ENCODE measurements around the gene U2SURP.
"Not testable (repeated sequence)": the region's sequence is repeated elsewhere in the genome, so short reads cannot be mapped to it uniquely, and the experiment has no call there.

Gene U2SURP

GRCh38 chr3:143071776-143072175, 70.4 kb downstream of the U2SURP start:
- DNase-seq (ENCODE audit: low read depth): no peak

DNA sequence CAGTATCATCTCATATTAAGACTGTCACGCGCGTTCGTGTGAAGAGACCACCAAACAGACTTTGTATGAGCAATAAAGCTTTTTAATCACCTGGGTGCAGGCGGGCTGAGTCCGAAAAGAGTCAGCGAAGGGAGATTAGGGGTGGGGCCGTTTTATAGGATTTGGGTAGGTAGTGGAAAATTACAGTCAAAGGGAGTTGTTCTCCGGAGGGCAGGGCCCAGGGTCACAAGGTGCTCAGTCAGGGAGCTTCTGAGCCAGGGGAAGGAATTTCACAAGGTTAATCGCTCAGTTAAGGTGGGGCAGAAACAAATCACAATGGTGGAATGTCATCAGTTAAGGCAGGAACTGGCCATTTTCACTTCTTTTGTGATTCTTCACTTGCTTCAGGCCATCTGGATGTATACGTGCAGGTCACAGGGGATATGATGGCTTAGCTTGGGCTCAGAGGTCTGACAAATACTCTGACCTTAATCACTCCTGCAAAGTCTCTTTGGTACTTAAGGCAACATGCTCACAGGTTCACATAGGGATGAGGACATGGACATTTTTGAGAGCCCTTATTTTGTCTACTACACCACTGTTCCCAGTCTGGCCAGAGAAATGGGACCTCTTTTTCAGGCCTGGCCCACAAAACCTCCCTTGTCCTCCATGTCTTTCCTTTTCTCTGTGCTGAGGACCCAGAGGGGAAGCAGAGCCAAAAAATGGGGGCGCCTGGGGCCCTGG, 71.1 kb downstream of the U2SURP start:
- DNase-seq (ENCODE audit: low read depth): not testable (repeated sequence)

DNA sequence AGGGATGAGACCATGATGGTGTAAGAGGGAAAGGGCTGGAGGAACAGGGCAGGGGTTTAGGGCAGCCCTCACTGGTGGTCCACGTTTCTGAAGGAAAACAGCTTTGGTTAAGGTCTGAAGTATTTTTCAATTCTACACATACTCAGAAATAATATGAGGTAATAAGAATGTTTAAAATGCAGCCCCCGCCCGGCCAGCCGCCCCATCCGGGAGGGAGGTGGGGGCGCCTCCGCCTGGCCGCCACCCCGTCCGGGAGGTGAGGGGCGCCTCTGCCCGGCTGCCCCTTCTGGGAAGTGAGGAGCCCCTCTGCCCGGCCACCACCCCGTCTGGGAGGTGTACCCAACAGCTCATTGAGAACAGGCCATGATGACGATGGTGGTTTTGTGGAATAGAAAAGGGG, 72.2 kb downstream of the U2SURP start:
- DNase-seq (ENCODE audit: low read depth): not testable (repeated sequence)

DNA sequence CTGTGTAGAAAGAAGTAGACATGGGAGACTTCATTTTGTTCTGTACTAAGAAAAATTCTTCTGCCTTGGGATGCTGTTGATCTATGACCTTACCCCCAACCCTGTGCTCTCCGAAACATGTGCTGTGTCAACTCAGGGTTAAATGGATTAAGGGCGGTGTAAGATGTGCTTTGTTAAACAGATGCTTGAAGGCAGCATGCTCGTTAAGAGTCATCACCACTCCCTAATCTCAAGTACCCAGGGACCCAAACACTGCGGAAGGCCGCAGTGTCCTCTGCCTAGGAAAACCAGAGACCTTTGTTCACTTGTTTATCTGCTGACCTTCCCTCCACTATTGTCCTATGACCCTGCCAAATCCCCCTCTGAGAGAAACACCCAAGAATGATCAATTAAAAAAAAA, 72.6 kb downstream of the U2SURP start:
- not testable (repeated sequence) for DNase-seq (ENCODE audit: low read depth)

GRCh38 chr3:143078883-143079282, 77.5 kb downstream of the U2SURP start:
- DNase-seq (ENCODE audit: low read depth): peak; percentile 70

DNA sequence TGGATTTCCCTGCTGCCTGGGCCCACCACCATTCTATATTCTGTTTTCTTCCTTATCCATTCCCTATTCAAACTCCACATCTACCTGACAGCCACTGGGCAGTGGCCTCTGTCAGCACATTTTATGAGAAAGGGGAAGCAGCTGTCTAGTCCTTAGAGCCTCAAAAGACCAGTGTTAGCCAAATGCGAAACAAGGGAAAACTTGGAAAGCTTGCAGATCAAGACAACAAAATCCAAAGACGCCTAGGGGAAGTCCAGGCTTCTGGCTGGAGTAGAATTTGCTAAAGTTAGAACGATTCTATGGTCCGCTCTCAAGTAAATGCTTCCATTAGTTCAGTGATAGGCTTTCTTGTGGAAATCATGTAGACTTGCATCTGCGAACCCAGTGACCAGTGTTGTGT, 78.8 kb downstream of the U2SURP start:
- DNase-seq (ENCODE audit: low read depth): no peak

GRCh38 chr3:143081365-143081764, 80.0 kb downstream of the U2SURP start:
- DNase-seq (ENCODE audit: low read depth): no peak

GRCh38 chr3:143081844-143082778, 80.7 kb downstream of the U2SURP start:
- DNase-seq (ENCODE audit: low read depth): no peak

DNA sequence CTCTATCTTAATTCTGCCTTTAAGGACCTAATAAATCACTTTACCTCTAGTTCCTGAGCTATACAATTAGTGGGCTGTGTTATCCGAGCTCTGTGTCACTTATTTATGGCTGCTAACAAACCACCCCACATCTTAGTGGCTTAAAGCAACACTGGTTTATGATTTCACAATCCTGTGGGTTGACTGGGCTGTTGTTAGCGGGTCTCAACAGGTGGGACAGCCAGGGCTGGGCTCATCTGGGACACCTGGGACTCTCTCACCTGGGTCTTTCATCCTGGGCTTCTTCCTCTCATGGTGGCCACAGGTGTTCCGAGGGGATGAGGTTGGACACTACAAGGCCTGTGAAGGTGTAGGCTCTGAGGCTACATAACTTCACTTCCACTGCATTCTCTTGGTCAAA, 82.4 kb downstream of the U2SURP start:
- DNase-seq (ENCODE audit: low read depth): no peak

GRCh38 chr3:143084856-143085731, 83.7 kb downstream of the U2SURP start:
- peak; percentile 71 for DNase-seq (ENCODE audit: low read depth)

- no peak for DNase-seq (ENCODE audit: low read depth)
Measured at GRCh38 chr3:143088835-143089234, 87.5 kb downstream of the U2SURP start.

- DNase-seq (ENCODE audit: low read depth): no peak
Measured at GRCh38 chr3:143089965-143090364, 88.6 kb downstream of the U2SURP start.

GRCh38 chr3:143090486-143090885, 89.1 kb downstream of the U2SURP start:
- no peak for DNase-seq (ENCODE audit: low read depth)

- no peak for DNase-seq (ENCODE audit: low read depth)
Measured at GRCh38 chr3:143090976-143091837, 89.8 kb downstream of the U2SURP start.

- no peak for DNase-seq (ENCODE audit: low read depth)
Measured at GRCh38 chr3:143092191-143092590, 90.8 kb downstream of the U2SURP start.

DNA sequence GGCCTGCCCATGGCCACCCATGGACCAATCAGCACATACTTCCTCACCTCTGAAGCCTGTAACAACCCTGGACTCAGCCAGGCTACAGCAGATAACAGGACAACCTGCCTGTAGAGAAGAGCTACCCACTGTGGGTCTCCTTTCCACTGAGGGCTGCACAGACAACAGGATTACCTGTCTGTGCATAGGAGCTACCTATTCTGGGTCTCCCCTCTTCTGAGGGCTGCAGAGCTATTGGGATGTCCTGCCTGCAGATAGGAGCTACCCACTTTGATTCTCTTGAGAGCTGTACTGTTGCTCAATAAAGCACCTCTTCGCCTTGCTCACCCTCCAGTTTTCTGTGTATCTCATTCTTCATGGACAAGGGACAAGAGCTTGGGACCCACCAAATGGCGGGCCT, 94.4 kb downstream of the U2SURP start:
- DNase-seq (ENCODE audit: low read depth): no peak

DNA sequence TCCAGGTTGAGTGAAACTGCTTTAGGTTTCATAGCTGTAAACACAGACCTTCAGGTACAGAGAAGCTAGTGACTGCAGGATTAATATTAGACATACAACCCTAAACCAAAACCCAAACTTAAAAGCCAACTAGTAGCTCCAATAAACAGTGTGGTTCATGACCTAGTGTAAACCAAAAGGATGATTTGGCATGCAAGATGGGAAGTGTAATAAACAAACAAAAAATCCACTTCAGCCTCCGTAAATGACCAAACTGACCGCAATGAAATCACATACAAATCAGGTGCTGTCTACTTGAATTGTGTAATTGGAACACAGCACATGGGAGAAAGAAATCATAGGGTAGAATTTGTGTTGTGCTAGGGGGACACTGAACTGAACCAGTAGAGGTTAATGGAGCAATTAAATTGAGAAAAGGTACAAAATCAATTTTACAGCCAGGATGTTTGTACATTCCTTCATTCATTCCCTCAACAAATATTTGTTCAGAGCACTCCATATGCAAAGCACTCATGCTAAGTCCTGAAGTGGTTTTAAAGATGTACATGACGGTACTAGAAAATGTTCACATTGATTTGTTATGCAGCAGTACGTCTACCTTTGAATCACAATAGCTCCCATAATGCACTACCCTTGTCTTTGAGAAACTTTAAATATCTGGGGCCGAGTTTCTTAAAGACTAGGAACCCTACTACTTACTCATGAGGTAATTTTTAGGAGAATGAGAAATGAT, 96.8 kb downstream of the U2SURP start:
- DNase-seq (ENCODE audit: low read depth): no peak

- DNase-seq (ENCODE audit: low read depth): no peak
Measured at GRCh38 chr3:143099210-143099609, 97.8 kb downstream of the U2SURP start.

- no peak for DNase-seq (ENCODE audit: low read depth)
Measured at GRCh38 chr3:143099690-143100089, 98.3 kb downstream of the U2SURP start.

GRCh38 chr3:143100451-143100850, 99.1 kb downstream of the U2SURP start:
- no peak for DNase-seq (ENCODE audit: low read depth)

All from EH (cell line).